VCaP (cell line): ENCODE measurements around the gene CASTOR1.

Experiments
- H3K27ac ChIP-seq: fragments of 450-650 bp; 2 replicates; pipeline ENCODE4 v1.5.1; 2017
- TF ChIP-seq, protein P1 (sequence below): fragments of 450-650 bp; conservative IDR thresholded peaks from 2 replicates; pipeline ENCODE4 v1.5.1; 2017; ENCODE audit warnings: mild to moderate bottlenecking, moderate library complexity

Gene CASTOR1

GRCh38 chr22:30254314-30254713 lies 35.0 kb downstream of the CASTOR1 start:
- TF ChIP-seq, protein P1, sequence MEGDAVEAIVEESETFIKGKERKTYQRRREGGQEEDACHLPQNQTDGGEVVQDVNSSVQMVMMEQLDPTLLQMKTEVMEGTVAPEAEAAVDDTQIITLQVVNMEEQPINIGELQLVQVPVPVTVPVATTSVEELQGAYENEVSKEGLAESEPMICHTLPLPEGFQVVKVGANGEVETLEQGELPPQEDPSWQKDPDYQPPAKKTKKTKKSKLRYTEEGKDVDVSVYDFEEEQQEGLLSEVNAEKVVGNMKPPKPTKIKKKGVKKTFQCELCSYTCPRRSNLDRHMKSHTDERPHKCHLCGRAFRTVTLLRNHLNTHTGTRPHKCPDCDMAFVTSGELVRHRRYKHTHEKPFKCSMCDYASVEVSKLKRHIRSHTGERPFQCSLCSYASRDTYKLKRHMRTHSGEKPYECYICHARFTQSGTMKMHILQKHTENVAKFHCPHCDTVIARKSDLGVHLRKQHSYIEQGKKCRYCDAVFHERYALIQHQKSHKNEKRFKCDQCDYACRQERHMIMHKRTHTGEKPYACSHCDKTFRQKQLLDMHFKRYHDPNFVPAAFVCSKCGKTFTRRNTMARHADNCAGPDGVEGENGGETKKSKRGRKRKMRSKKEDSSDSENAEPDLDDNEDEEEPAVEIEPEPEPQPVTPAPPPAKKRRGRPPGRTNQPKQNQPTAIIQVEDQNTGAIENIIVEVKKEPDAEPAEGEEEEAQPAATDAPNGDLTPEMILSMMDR = no peak
- no peak overlapping the region for H3K27ac ChIP-seq

DNA sequence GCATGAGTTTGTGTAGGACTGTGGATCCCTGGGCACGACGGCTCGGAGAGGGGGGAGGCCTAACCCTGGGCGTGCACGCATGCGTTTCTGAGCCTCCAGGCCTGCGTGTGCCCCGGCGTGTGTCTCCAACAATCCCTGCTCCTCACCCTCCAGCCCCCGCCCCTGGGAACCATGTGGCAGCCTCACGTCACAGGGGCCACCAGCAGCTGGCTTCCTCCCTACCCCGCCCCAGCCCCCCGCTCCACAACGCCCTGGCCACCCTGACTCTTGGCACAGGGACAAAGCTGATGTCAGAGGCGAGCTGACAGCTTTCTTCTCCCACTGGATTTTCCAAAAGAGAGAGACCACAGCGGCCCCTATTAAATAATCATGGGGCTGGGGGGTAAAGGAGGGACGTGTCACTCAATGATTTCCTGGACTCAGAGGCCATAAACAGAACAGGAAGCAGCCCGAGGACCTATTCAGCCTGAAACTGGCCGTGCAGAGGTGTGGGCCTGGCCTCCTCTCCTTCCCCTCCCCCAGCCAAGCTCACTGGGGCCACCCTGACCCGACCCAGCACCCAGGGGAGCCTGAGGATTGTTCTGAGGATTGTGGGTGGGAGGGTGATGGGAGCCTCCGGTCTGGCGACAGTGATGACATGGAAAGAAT lies 36.0 kb downstream of the CASTOR1 start:
- no peak overlapping the region for H3K27ac ChIP-seq

GRCh38 chr22:30252411-30253204 lies 36.7 kb downstream of the CASTOR1 start:
- TF ChIP-seq, protein P1 = no peak
- no peak overlapping the region for H3K27ac ChIP-seq

More for the DNA sequence above, 36.0 kb downstream of the CASTOR1 start:
- TF ChIP-seq, protein P1 = no peak

GRCh38 chr22:30251711-30252110 lies 37.6 kb downstream of the CASTOR1 start:
- H3K27ac ChIP-seq = no peak overlapping the region
- TF ChIP-seq, protein P1 = no peak

DNA sequence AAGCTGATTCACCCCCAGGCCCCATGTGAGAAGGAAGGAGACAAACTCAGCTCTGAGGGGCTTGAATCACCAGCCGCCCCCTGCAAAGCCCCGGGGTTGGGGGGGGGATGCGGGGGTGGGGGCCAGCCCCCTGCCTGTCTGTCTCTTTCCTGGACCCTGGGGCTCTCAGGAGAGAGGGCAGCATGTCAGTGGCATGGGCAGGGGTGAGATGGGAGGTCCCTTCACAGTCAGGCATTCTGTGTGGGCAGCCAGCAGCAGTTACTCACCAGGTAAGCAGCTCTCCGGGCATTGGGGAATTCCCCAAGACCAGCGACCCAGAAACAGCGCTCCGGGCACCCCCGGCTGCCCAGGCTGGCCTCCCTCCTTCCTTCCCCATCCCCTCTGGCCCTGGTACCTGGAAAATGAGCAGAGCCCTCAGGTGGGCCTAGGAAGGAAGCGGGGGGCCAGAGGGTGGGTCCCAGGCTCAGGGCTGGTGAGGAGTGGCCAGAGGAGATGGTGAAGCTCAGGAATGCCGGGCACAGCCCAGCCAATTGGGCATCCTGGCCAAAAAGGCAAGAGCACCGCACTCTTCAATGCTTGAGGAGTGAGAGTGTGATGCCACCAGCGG lies 38.5 kb downstream of the CASTOR1 start:
- TF ChIP-seq, protein P1 = no peak
- H3K27ac ChIP-seq = no peak overlapping the region

- no peak overlapping the region for H3K27ac ChIP-seq
- TF ChIP-seq, protein P1 = no peak
These were observed 39.2 kb downstream of the CASTOR1 start for GRCh38 chr22:30250039-30250565.
